PC-3 (cell line): ENCODE data around the gene SERTAD3. TPM values are rescaled to one million over a fixed set of nuclear protein-coding genes. Genes with fewer than 3 reads are reported as not detected.

ENCODE experiments used
- ATAC-seq: fragments of 200-7000 bp; cut with Tn5 transposase; 2 replicates; pipeline ENCODE4 v1.9.1; 2020; ENCODE audit warnings: mild to moderate bottlenecking, moderate library complexity
- BruUV-seq: library from RNA; stranded (reverse); fragments of 400-500 nt; replicated peaks from 2 replicates; lab custom pipeline; 2021; lab: Mats Ljungman, UMichigan
- CTCF ChIA-PET: fragments of 300-600 bp; sonication (Branson Sonifier 250); formaldehyde crosslinking; loops from one replicate; lab custom pipeline; 2022; ENCODE audit warnings: antibody characterized with exemption; lab: Charles Lee
- POLR2A ChIA-PET: fragments of 300-600 bp; sonication (Branson Sonifier 250); formaldehyde crosslinking; loops from one replicate; lab custom pipeline; 2022; ENCODE audit warnings: antibody characterized with exemption; ENCODE audit not compliant: unreplicated experiment; lab: Charles Lee
- DNase-seq: peaks from one replicate; pipeline ENCODE4 v3.0.0-alpha.2; 2015
- H2AFZ ChIP-seq: fragments of 300-600 bp; sonication (generic); 2 replicates; pipeline ENCODE4 v1.6.0; 2016; ENCODE audit warnings: antibody characterized with exemption, low read length
- H3F3A ChIP-seq: fragments of 300-600 bp; sonication (generic); one replicate; pipeline ENCODE4 v1.6.0; 2017; ENCODE audit warnings: antibody characterized with exemption, low read length, control low read depth, mild to moderate bottlenecking; ENCODE audit not compliant: unreplicated experiment
- H3K27ac ChIP-seq: fragments of 300-600 bp; sonication (generic); 2 replicates; pipeline ENCODE4 v1.5.1; 2016; ENCODE audit warnings: mild to moderate bottlenecking, low read length
- H3K27me3 ChIP-seq: fragments of 300-600 bp; sonication (generic); 2 replicates; pipeline ENCODE4 v1.6.1; 2016; ENCODE audit warnings: low read length, mixed read lengths
- H3K36me3 ChIP-seq: fragments of 300-600 bp; sonication (generic); 2 replicates; pipeline ENCODE4 v1.6.1; 2016; ENCODE audit warnings: low read depth, mixed run types, low read length, mixed read lengths
- H3K4me1 ChIP-seq: fragments of 300-600 bp; sonication (generic); 2 replicates; pipeline ENCODE4 v1.5.1; 2016; ENCODE audit warnings: low read length; ENCODE audit not compliant: insufficient read depth
- H3K4me2 ChIP-seq: fragments of 300-600 bp; sonication (generic); 2 replicates; pipeline ENCODE4 v1.6.0; 2016; ENCODE audit warnings: low read length
- H3K4me3 ChIP-seq: fragments of 300-600 bp; sonication (generic); 2 replicates; pipeline ENCODE4 v1.5.1; 2016; ENCODE audit warnings: mild to moderate bottlenecking, low read length, mixed read lengths
- H3K79me2 ChIP-seq: fragments of 300-600 bp; sonication (generic); 2 replicates; pipeline ENCODE4 v1.6.1; 2017; ENCODE audit warnings: low read length, mixed read lengths
- H3K9ac ChIP-seq: fragments of 300-600 bp; sonication (generic); 2 replicates; pipeline ENCODE4 v1.6.0; 2016; ENCODE audit warnings: mild to moderate bottlenecking, low read length
- H3K9me2 ChIP-seq: fragments of 300-600 bp; sonication (generic); replicated peaks from 2 replicates; pipeline ENCODE4 v1.6.1; 2016; ENCODE audit warnings: mixed run types, low read length, mixed read lengths
- H3K9me3 ChIP-seq: fragments of 300-600 bp; sonication (generic); 2 replicates; pipeline ENCODE4 v1.6.1; 2016; ENCODE audit warnings: low read length, mixed read lengths
- H4K20me1 ChIP-seq: fragments of 300-600 bp; sonication (generic); 2 replicates; pipeline ENCODE4 v1.6.1; 2016; ENCODE audit warnings: low read length, mixed read lengths
- EZH2 ChIP-seq: fragments of 300-600 bp; sonication (generic); IDR thresholded peaks from one replicate; pipeline ENCODE4 v1.6.1; 2017; ENCODE audit warnings: antibody characterized with exemption, mild to moderate bottlenecking, low read length; ENCODE audit not compliant: unreplicated experiment
- EZH2phosphoT487 ChIP-seq: fragments of 300-600 bp; sonication (generic); IDR thresholded peaks from 2 replicates; pipeline ENCODE4 v1.6.1; 2018; ENCODE audit warnings: mild to moderate bottlenecking, antibody characterized with exemption, low read length, borderline replicate concordance
- intact Hi-C: fragments of 100-400 bp; cut with micrococcal nuclease; formaldehyde crosslinking; loops from 2 replicates; pipeline ENCODE4 v1.9.0; 2023
- total RNA-seq: library from RNA; depleted of rRNA; stranded (reverse); fragments of >200 nt; gene quantifications from 2 replicates; pipeline ENCODE4 v1.2.3, GENCODE V29; 2014
- TF ChIP-seq, protein P1 (sequence below): fragments of 300-600 bp; sonication (generic); conservative IDR thresholded peaks from 2 replicates; pipeline ENCODE4 v1.5.1; 2017; ENCODE audit warnings: antibody characterized with exemption, low read depth, mild to moderate bottlenecking, low read length

The SERTAD3 gene
- total RNA-seq, 1 experiment from 2014 or later, result 7.9 TPM

DNA sequence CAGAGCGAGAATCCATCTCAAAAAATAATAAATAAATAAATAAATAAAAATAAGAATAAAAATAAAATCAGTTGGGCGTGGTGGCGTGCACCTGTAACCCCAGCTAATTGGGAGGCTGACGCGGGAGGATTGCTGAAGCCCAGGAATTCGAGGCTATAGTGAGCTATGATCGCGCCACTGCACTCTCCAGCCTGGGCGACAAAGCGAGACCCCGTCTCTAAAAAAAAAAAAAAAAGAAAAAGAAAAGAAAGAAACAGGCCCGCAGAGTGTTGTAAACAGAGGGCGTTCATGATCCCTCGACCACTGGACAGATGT lies 23.7 kb downstream of the SERTAD3 start:
- ChIA-PET POLR2A (interaction anchor here (0.5 to 0.8 kb wide), 2 partner anchors 12 to 43 kb away, joined by 4 to 10 read pairs; no protein-coding TSS in a partner anchor), CTCF (interaction anchor here (0.6 to 1.5 kb wide), 10 partner anchors 17 to 501 kb away, joined by 3 to 11 read pairs (median 4); partner anchors contain the start of genes C19orf47, PLD3 and SERTAD3)
- no peaks in the 10 kb centered on the region for H3K9me2 ChIP-seq
- peaks cover 33% of the 10 kb centered on the region for H3K79me2 ChIP-seq
- H3K27ac ChIP-seq, result peak overlapping the region; percentile 70
- no peaks in the 10 kb centered on the region for H3K27me3 ChIP-seq
- intact Hi-C loops, result loop anchor here (2.0 to 5.0 kb wide), 2 partner anchors 22 to 73 kb away; partner anchors contain the start of genes C19orf47 and PLD3
- H4K20me1 ChIP-seq, result no peaks in the 10 kb centered on the region
- TF ChIP-seq EZH2 (no peak), EZH2phosphoT487 (no peak)
- TF ChIP-seq, protein P1, sequence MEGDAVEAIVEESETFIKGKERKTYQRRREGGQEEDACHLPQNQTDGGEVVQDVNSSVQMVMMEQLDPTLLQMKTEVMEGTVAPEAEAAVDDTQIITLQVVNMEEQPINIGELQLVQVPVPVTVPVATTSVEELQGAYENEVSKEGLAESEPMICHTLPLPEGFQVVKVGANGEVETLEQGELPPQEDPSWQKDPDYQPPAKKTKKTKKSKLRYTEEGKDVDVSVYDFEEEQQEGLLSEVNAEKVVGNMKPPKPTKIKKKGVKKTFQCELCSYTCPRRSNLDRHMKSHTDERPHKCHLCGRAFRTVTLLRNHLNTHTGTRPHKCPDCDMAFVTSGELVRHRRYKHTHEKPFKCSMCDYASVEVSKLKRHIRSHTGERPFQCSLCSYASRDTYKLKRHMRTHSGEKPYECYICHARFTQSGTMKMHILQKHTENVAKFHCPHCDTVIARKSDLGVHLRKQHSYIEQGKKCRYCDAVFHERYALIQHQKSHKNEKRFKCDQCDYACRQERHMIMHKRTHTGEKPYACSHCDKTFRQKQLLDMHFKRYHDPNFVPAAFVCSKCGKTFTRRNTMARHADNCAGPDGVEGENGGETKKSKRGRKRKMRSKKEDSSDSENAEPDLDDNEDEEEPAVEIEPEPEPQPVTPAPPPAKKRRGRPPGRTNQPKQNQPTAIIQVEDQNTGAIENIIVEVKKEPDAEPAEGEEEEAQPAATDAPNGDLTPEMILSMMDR, result no peak
- H2AFZ ChIP-seq, result peak overlapping the region; percentile 79
- peak overlapping the region; percentile 75 for H3K9ac ChIP-seq
- peaks cover 10% of the 10 kb centered on the region for H3K4me1 ChIP-seq
- no peaks in the 10 kb centered on the region for H3K9me3 ChIP-seq
- no peak for ATAC-seq
- H3F3A ChIP-seq, result no peaks in the 10 kb centered on the region
- DNase-seq, result no peak
- H3K4me3 ChIP-seq, result peak overlapping the region; percentile 76
- peaks cover 8% of the 10 kb centered on the region; the same call in 1 of the 2 replicates for H3K36me3 ChIP-seq
- H3K4me2 ChIP-seq, result peak overlapping the region; percentile 90
- no TSS peak for BruUV-seq

DNA sequence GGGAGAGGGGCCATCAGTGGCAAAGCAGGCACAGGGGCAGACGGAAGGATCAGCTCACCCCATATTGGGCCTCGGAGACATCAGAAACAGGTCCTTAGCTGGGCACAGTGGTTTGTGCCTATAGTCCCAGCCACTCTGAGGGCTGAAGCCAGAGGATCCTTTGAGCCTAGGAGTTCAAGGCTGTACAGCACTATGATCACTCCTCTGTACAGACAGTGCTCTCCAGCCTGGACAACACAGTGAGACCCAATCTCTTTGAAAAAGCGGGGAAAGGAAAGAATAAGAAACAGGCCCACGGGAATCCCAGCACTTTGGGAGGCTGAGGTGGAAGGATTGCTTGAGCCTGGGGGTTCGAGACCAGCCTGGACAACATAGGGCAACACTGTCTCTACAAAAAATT lies 24.4 kb downstream of the SERTAD3 start:
- no peak for TF ChIP-seq EZH2
- no peak for TF ChIP-seq EZH2phosphoT487
- TF ChIP-seq, protein P1, result no peak
- Histone ChIP-seq H3K4me2 (no peak overlapping the region), H3K79me2 (peaks cover 27% of the 10 kb centered on the region), H3K9me3 (no peaks in the 10 kb centered on the region), H3K27ac (no peak overlapping the region), H3K4me1 (peaks cover 10% of the 10 kb centered on the region), H3K36me3 (peaks cover 8% of the 10 kb centered on the region; the same call in 1 of the 2 replicates), H3F3A (no peaks in the 10 kb centered on the region), H3K27me3 (no peaks in the 10 kb centered on the region), H4K20me1 (no peaks in the 10 kb centered on the region), H3K9ac (no peak overlapping the region), H3K9me2 (no peaks in the 10 kb centered on the region), H3K4me3 (no peak overlapping the region), H2AFZ (no peak overlapping the region)
- no TSS peak for BruUV-seq
- ChIA-PET POLR2A (interaction anchor here (0.5 kb wide), 1 partner anchor 44 kb away, joined by 10 read pairs; no protein-coding TSS in a partner anchor), CTCF (interaction anchor here (0.6 to 1.2 kb wide), 3 partner anchors 44 to 85 kb away, joined by 6 to 11 read pairs (median 6); no protein-coding TSS in a partner anchor)
- intact Hi-C loops, result loop anchor here (2.0 to 5.0 kb wide), 2 partner anchors 23 to 72 kb away; partner anchors contain the start of genes C19orf47 and PLD3
- no peak for DNase-seq
- ATAC-seq, result no peak

DNA sequence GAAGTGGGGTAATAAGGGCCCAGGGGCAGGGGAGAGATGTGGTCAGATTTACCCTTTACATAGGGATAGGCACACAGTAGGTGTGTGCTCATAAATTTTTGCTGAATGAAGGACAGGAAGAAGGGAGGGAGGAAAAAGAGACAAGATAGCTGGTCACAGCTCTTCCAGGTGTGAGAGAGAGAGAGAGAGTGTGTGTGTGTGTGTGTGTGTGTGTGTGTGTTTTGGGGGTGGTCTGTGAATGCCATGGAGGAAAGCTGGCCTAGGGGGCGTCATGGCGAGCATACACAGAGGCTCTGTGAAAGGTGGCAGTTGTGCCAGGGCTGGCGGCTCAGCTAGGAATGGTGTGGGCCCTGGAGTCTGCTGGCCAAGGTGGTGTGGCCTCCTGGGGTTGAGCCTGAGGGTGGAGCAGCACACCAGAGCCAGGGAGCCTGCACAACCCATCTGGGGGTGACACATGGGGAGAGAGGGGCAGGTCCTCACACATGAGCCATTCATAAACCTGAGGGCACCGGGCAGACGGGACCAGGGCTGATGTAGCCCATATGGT lies 25.0 kb downstream of the SERTAD3 start:
- ATAC-seq (no peak), DNase-seq (no peak)
- Histone ChIP-seq H3K4me2 (no peak overlapping the region), H3K9ac (no peak overlapping the region), H3F3A (no peaks in the 10 kb centered on the region), H3K36me3 (peaks cover 8% of the 10 kb centered on the region; the same call in 1 of the 2 replicates), H2AFZ (no peak overlapping the region), H3K4me1 (peaks cover 10% of the 10 kb centered on the region), H3K27ac (no peak overlapping the region), H4K20me1 (no peaks in the 10 kb centered on the region), H3K27me3 (no peaks in the 10 kb centered on the region), H3K9me2 (no peaks in the 10 kb centered on the region), H3K4me3 (no peak overlapping the region), H3K79me2 (peaks cover 21% of the 10 kb centered on the region), H3K9me3 (no peaks in the 10 kb centered on the region)
- BruUV-seq, result no TSS peak
- ChIA-PET CTCF (no interaction called here), POLR2A (no interaction called here)
- TF ChIP-seq, protein P1, result no peak
- TF ChIP-seq EZH2, result no peak
- intact Hi-C loops, result no loop called here
